ENCODE data around the gene TRAIP.

TRAIP gene

GRCh38 chr3:49871531-49872153, 15.3 kb upstream of the TRAIP start:
- Histone ChIP-seq H3K4me1 (ENCODE audit: control insufficient read depth, low read length) (peaks cover 16% of the 10 kb centered on the region), H3K36me3 (ENCODE audit: control insufficient read depth, low read length) (no peaks in the 10 kb centered on the region), H3K4me3 (ENCODE audit: low read length) (no peak overlapping the region), H4K20me1 (ENCODE audit: control insufficient read depth, insufficient read depth, low read depth, low read length) (no peaks in the 10 kb centered on the region), H3K4me2 (ENCODE audit: low read length) (no peak overlapping the region), H3K27ac (ENCODE audit: low read depth, low read length) (no peak overlapping the region), H3K79me2 (ENCODE audit: control insufficient read depth, low read length) (no peaks in the 10 kb centered on the region), H3K9me2 (replicated peaks; ENCODE audit: control insufficient read depth, low read length) (no peaks in the 10 kb centered on the region), H3F3A (ENCODE audit: control insufficient read depth, insufficient read depth) (no peaks in the 10 kb centered on the region), H3K27me3 (ENCODE audit: control insufficient read depth, low read length) (peaks cover 36% of the 10 kb centered on the region), H3K9me3 (ENCODE audit: control insufficient read depth, insufficient read depth, low read length) (no peaks in the 10 kb centered on the region)
- no peak for TF ChIP-seq EZH2phosphoT487 (IDR thresholded peaks at IDR 0.05; ENCODE audit: borderline replicate concordance, low read length)
- TF ChIP-seq CTCF (IDR thresholded peaks at IDR 0.05; ENCODE audit: low read depth, low read length, poor library complexity, severe bottlenecking) = no peak

- Histone ChIP-seq H3K4me1 (ENCODE audit: control insufficient read depth, low read length) (peaks cover 16% of the 10 kb centered on the region), H3K27me3 (ENCODE audit: control insufficient read depth, low read length) (peaks cover 55% of the 10 kb centered on the region), H3K9me3 (ENCODE audit: control insufficient read depth, insufficient read depth, low read length) (no peaks in the 10 kb centered on the region), H3K36me3 (ENCODE audit: control insufficient read depth, low read length) (no peaks in the 10 kb centered on the region), H3K9me2 (replicated peaks; ENCODE audit: control insufficient read depth, low read length) (no peaks in the 10 kb centered on the region), H3F3A (ENCODE audit: control insufficient read depth, insufficient read depth) (no peaks in the 10 kb centered on the region), H3K79me2 (ENCODE audit: control insufficient read depth, low read length) (no peaks in the 10 kb centered on the region), H4K20me1 (ENCODE audit: control insufficient read depth, insufficient read depth, low read depth, low read length) (no peaks in the 10 kb centered on the region), H3K4me2 (ENCODE audit: low read length) (peak within 1 kb of the TSS; percentile 82), H3K4me3 (ENCODE audit: low read length) (peak within 1 kb of the TSS; percentile 64), H3K27ac (ENCODE audit: low read depth, low read length) (no peak within 1 kb of the TSS)
- TF ChIP-seq CTCF (IDR thresholded peaks at IDR 0.05; ENCODE audit: low read depth, low read length, poor library complexity, severe bottlenecking) (no peak), EZH2phosphoT487 (IDR thresholded peaks at IDR 0.05; ENCODE audit: borderline replicate concordance, low read length) (no peak)
Measured at GRCh38 chr3:49869525-49870126, 13.3 kb upstream of the TRAIP start, which contains the start of gene CAMKV. Gene CAMKV (minus strand): TSS chr3:49869906. CDS start chr3:49862388, 7,518 bp downstream.

GRCh38 chr3:49868862-49869466, 12.6 kb upstream of the TRAIP start:
- TF ChIP-seq CTCF (IDR thresholded peaks at IDR 0.05; ENCODE audit: low read depth, low read length, poor library complexity, severe bottlenecking) (no peak), EZH2phosphoT487 (IDR thresholded peaks at IDR 0.05; ENCODE audit: borderline replicate concordance, low read length) (no peak)
- Histone ChIP-seq H3K27ac (ENCODE audit: low read depth, low read length) (no peak overlapping the region), H3K79me2 (ENCODE audit: control insufficient read depth, low read length) (no peaks in the 10 kb centered on the region)

More at GRCh38 chr3:49868862-49869466, 12.6 kb upstream of the TRAIP start:
- H3K36me3 ChIP-seq (ENCODE audit: control insufficient read depth, low read length) = no peaks in the 10 kb centered on the region
- no peaks in the 10 kb centered on the region for H3K9me2 ChIP-seq (replicated peaks; ENCODE audit: control insufficient read depth, low read length)
- H3F3A ChIP-seq (ENCODE audit: control insufficient read depth, insufficient read depth) = no peaks in the 10 kb centered on the region
- peaks cover 61% of the 10 kb centered on the region for H3K27me3 ChIP-seq (ENCODE audit: control insufficient read depth, low read length)
- H4K20me1 ChIP-seq (ENCODE audit: control insufficient read depth, insufficient read depth, low read depth, low read length) = no peaks in the 10 kb centered on the region
- no peaks in the 10 kb centered on the region for H3K9me3 ChIP-seq (ENCODE audit: control insufficient read depth, insufficient read depth, low read length)
- peak overlapping the region; percentile 82 for H3K4me2 ChIP-seq (ENCODE audit: low read length)
- peak overlapping the region; percentile 64 for H3K4me3 ChIP-seq (ENCODE audit: low read length)
- peaks cover 16% of the 10 kb centered on the region for H3K4me1 ChIP-seq (ENCODE audit: control insufficient read depth, low read length)
